Activated T-cell treated with anti-CD3 and anti-CD28 coated beads, Interleukin-2, amount 50 U/mL, for 4 hours (primary cell): ENCODE data around the gene TJP1. TPM values are rescaled to one million over a fixed set of nuclear protein-coding genes. Genes with fewer than 3 reads are reported as not detected.
A peak's percentile ranks its signal among the peaks of the same experiment; 100 is the strongest.

Experiments used
- ATAC-seq, 2 donors: fragments of 200-7000 bp; cut with Tn5 transposase; one replicate each; pipeline ENCODE4 v1.10.0; 2021
- DNase-seq: peaks from one replicate; pipeline ENCODE4 v3.0.0-alpha.2; 2020
- H3K27me3 Mint-ChIP-seq: one replicate; pipeline ENCODE4 v1.8.0; 2021; ENCODE audit warnings: low read depth, mixed read lengths
- H3K36me3 Mint-ChIP-seq: one replicate; pipeline ENCODE4 v1.8.0; 2022; ENCODE audit warnings: mixed read lengths; ENCODE audit not compliant: insufficient read depth
- H3K4me1 Mint-ChIP-seq: one replicate; pipeline ENCODE4 v1.8.0; 2021; ENCODE audit warnings: low read depth, mixed read lengths
- H3K4me3 Mint-ChIP-seq: one replicate; pipeline ENCODE4 v1.8.0; 2021; ENCODE audit warnings: mild to moderate bottlenecking, moderate library complexity, mixed read lengths
- H3K9me3 Mint-ChIP-seq: one replicate; pipeline ENCODE4 v1.8.0; 2021; ENCODE audit warnings: mixed read lengths
- total RNA-seq, 3 donors: library from RNA; stranded (reverse); gene quantifications; one replicate each; pipeline ENCODE4 v1.2.1, GENCODE V29; 2021

Gene TJP1
- total RNA-seq = under 1 TPM; 0.22 to 0.71 (median 0.24) TPM

DNA sequence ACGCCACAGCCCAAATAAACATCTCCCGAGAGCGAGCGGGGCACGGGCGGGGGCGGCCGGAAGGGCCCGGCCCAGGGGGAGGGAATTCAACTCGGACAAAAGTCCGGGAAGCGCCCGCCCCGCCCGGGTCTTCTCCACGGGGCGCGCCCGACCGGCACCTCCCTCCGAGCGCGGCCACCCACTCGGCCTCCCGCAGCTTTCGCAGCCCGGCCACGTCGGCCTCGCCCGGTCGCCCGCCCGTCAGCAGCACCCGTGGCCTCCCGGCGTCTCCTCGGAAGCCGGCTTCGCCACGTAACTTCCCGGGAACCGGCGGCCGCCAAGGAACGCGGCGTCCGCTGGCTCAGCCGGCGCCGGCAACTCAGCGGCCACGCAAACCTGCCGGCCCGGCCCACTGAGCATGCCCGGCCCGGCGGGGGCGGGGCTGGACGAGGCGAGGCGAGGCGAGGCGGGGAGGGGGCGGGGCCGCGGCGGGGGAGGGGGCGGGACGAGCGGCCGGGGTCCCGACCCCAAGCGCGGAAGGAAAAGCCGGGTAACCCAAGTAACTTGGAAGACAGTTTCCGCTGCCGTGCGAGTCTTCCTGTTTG is at the start of gene TJP1:
TSS of gene TJP1 (minus strand) at position 369 of the 584 bp plus-strand sequence. CDS start 440 bp downstream, outside the sequence.
- peaks cover 19% of the 10 kb centered on the region for H3K4me1 Mint-ChIP-seq
- DNase-seq (no peak), ATAC-seq (no peak)
- H3K4me3 Mint-ChIP-seq = peak within 1 kb of the TSS; percentile 37
- H3K27me3 Mint-ChIP-seq = peaks cover 51% of the 10 kb centered on the region
- peaks cover 20% of the 10 kb centered on the region for H3K9me3 Mint-ChIP-seq
- peaks cover 3% of the 10 kb centered on the region for H3K36me3 Mint-ChIP-seq

DNA sequence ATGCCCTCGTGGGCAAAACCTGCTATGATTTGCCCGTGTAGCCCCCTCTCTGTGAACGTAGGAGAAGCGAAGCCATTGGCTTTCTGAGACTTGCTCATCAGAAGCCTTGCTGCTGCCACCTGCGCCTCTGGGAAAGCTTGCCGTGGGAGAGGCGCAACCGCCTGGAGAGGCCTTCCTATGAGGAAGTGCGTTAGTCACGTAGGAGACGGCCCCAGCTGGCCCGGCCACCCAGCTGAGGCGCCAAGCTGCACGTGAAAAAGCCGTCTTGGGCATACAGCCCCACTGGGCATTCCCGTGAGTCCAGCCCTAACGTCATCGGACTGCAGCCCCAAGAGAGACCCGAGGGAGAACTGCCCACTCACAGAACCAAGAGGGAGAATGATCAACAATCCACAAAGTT is 49.1 kb upstream of the TJP1 start:
- H3K4me3 Mint-ChIP-seq = no peak overlapping the region
- no peaks in the 10 kb centered on the region for H3K9me3 Mint-ChIP-seq
- H3K36me3 Mint-ChIP-seq = no peaks in the 10 kb centered on the region
- no peaks in the 10 kb centered on the region for H3K4me1 Mint-ChIP-seq
- ATAC-seq (no peak), DNase-seq (no peak)
- H3K27me3 Mint-ChIP-seq = no peaks in the 10 kb centered on the region

DNA sequence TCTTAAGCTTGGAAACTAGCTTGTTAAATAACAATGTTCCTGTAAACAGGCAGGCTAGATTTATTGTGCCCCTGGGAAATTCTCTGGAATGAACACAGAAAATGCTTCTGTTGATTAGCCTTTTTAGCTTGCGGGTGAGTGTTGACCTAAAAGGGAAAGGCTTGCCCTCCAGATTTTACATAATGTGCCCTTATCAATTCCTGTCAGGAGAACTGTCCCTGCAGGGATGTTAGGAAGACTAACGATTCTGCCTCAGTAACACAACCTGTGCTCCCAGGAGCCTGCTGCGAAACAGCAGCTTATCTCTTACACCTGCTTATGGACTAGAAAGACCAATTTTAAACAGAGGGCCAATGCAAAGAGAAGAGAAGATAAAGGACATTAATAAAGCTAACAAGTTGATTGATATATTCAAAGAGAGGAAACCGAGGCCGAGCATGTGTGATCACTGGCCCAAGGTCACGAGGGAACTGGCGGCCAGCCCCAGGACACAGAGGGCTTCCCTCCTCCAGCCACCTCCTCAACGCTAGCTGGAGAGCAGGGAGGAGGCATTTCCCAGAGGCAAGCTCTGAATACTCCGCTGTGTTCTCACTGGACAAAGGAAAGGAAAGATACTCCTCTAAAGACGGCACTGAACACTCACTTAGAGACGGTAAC is 48.4 kb upstream of the TJP1 start:
- H3K4me3 Mint-ChIP-seq = no peak overlapping the region
- H3K9me3 Mint-ChIP-seq = no peaks in the 10 kb centered on the region
- ATAC-seq = no peak
- H3K27me3 Mint-ChIP-seq = no peaks in the 10 kb centered on the region
- no peaks in the 10 kb centered on the region for H3K4me1 Mint-ChIP-seq
- DNase-seq = no peak
- H3K36me3 Mint-ChIP-seq = no peaks in the 10 kb centered on the region

DNA sequence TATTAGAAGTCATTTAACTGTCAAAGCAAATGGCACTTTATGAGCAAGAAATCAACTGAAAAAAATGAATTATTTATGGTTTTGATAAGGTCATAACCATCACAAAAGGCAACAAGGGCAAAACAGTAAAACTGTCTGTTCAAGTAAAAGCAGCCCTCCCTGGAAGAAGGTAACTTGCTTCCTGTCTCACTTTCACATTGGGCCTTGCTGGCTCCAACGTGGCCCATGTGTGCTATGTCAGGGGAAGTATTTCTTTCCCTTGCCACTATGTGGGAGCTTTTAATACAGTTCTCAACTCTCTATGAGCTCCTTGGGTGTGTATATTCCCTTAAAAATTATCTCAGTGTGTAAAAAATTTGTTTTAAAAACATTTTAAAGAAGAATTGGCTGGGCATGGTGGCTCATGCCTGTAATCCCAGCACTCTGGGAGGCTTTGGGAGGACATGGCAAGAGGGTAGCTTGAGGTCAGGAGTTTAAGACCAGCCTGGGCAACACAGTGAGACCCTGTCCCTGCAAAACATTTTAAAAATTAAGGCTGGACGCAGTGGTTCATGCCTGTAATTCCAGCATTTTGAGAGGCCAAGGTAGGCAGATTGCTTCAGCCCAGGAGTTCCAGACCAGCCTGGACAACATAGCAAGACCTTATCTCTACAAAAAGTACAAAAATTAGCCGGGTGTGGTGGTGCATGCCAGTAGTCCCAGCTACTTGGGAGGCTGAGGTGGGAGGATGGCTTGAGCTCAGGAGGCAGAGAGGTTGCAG is 45.2 kb upstream of the TJP1 start:
- DNase-seq (no peak), ATAC-seq (no peak)
- Mint-ChIP-seq H3K36me3 (no peaks in the 10 kb centered on the region), H3K9me3 (no peaks in the 10 kb centered on the region), H3K4me1 (no peaks in the 10 kb centered on the region), H3K4me3 (no peak overlapping the region), H3K27me3 (peaks cover 3% of the 10 kb centered on the region)

DNA sequence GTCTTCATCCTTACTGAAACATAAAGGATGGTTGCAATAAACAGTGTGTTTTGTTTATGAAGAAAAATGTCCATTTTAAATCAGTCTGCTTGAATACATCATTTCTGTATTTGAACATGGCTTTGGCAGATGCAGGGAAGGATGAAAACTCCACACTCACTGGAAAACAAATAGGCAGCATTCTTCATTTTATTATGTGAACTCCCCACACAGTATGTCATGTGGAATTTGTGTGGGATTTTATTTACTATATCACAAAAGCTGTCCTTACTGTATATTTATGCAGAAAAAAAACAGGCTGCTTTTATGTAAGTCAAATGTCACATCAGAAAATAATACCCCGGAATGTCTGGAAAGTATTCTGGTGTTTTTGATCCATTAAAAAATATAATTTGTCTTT is 44.1 kb upstream of the TJP1 start:
- ATAC-seq = no peak
- DNase-seq = no peak
- Mint-ChIP-seq H3K9me3 (no peaks in the 10 kb centered on the region), H3K27me3 (peaks cover 9% of the 10 kb centered on the region), H3K4me1 (no peaks in the 10 kb centered on the region), H3K4me3 (no peak overlapping the region), H3K36me3 (no peaks in the 10 kb centered on the region)

DNA sequence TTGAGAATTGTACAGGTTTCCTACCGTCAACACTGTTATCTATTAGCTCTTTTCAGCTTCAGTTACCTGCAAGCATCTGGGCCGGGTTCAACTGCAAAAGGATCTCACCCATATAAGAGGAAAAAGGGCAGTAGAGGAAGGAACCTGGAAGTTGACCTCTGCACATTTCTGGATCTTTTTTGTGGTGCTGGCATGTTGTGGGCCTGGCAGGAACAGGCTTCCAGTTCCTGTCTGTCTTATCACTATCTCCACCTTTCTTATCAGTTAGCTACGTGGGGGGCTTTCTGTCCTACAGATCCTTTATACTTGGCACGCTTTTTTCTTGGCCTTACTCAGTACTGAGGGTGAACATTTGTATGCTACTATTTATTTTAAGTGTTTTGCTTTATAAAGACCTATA is 42.2 kb upstream of the TJP1 start:
- ATAC-seq = no peak
- Mint-ChIP-seq H3K4me1 (no peaks in the 10 kb centered on the region), H3K36me3 (no peaks in the 10 kb centered on the region), H3K4me3 (no peak overlapping the region), H3K9me3 (no peaks in the 10 kb centered on the region), H3K27me3 (peaks cover 16% of the 10 kb centered on the region)
- DNase-seq = no peak

DNA sequence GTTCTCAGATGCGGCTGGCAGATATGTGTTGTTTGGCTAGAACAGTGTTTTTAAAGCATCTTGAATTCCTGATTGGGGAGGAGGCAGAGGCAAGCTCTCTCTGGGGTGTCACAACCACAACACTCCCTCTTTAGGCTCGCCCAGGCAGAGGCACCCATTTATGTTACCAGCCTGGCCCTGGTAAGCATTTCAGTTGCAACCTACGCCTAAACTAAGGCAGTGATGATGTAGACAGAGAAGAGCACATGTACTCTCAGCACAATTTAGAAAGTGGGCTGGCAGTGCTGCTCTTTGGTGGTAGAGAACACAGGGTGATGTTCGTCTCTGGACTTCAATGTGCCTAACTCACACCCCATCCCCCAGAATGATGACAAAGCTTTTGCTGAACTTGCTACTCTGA is 41.2 kb upstream of the TJP1 start:
- H3K36me3 Mint-ChIP-seq = no peaks in the 10 kb centered on the region
- H3K4me1 Mint-ChIP-seq = no peaks in the 10 kb centered on the region
- no peaks in the 10 kb centered on the region for H3K9me3 Mint-ChIP-seq
- peaks cover 16% of the 10 kb centered on the region for H3K27me3 Mint-ChIP-seq
- ATAC-seq (no peak), DNase-seq (no peak)
- H3K4me3 Mint-ChIP-seq = no peak overlapping the region

DNA sequence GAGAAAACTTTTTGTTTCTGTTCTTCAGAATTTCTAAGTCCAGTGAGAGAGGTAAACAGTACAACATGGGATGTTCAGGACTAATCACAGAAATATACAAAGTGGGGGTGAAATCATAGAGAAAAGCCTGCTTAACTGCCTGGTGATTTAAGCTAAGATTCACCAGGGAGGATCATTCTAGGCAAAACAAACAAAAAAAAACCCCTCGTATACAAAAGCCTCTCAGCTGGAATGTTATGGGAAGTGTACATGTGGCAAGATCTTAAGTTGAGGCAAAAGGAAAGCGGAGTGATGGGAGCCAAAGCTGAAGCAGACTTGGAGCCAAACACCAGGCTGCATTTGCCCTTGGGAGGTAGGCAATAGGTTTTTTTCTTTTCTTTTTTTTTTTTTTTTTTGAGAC is 40.0 kb upstream of the TJP1 start:
- no peaks in the 10 kb centered on the region for H3K36me3 Mint-ChIP-seq
- no peaks in the 10 kb centered on the region for H3K4me1 Mint-ChIP-seq
- ATAC-seq (no peak), DNase-seq (no peak)
- no peak overlapping the region for H3K4me3 Mint-ChIP-seq
- H3K27me3 Mint-ChIP-seq = peaks cover 16% of the 10 kb centered on the region
- H3K9me3 Mint-ChIP-seq = no peaks in the 10 kb centered on the region

DNA sequence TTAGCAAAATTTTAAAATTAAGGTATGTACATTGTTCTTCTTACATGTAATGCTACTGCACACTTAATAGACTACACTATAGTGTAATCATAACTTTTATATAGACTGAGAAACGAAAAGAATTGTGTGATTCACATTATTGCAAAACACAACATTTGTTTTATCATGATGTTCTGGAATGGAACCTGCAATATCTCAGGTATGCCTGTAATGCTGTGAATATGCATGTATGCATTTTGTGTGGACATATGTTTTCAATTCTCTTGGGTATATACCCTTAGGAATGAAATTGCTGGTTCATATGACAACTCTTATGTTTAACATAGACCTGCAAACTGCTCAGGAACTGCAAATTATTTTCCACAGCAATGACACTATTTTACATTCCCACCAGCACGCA is 38.6 kb upstream of the TJP1 start:
- Mint-ChIP-seq H3K4me1 (no peaks in the 10 kb centered on the region), H3K4me3 (no peak overlapping the region), H3K27me3 (peaks cover 16% of the 10 kb centered on the region), H3K36me3 (no peaks in the 10 kb centered on the region), H3K9me3 (no peaks in the 10 kb centered on the region)
- no peak for DNase-seq
- ATAC-seq = no peak

DNA sequence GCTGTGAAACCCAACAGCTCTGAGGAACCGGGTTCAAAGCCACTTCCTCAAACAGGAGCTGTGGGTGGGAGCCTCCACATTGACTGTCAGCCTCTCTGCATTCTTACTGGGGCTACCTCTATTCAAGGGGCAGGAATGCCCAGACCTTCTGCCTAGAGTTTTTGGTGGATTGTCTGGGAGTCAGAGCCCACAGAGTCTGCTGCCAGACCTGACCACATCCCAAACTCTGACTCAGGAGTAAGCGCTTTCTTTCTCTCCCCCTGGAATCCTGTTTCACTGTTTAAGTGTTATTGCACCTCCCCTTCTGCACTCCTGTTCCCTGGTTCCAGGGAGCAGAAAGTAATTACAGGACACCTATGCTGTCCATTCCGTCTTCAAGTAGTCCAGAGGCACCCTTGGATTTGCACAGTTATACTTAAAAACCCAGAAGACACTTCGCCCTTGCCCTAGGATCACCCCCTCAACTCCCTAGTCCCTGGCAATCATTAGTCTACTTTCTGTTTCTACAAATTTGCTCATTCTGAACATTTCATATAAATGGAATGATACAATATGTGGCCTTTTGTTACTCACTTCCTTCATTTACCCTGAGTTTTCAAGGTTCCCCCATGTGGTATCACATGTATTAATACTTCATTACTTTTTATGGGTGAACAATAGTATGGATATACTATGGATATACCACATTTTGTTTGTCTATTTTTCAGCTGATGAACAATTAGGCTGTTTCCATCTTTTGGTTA is 37.9 kb upstream of the TJP1 start:
- H3K4me1 Mint-ChIP-seq = no peaks in the 10 kb centered on the region
- no peaks in the 10 kb centered on the region for H3K36me3 Mint-ChIP-seq
- H3K27me3 Mint-ChIP-seq = peaks cover 16% of the 10 kb centered on the region
- H3K4me3 Mint-ChIP-seq = no peak overlapping the region
- H3K9me3 Mint-ChIP-seq = no peaks in the 10 kb centered on the region
- ATAC-seq = no peak
- DNase-seq = no peak

DNA sequence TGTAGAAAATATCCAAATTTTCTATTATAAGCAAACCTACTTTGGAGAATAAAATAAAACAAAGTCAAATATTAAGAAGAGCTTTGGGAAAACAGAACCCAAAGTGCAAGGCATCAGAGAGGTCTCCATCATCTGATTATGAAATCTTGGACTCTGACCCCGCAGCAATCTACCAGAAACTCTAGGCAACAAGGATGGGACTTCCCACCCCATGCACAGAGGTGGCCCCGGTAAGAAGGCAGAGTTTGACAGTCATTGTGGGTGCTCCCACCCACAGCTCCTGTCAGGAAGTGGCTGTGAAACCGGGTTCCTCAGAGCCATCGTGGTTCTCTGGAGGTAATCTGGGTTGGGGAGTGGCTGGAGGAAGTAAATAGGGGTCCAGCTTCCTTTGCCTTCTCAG is 37.0 kb upstream of the TJP1 start:
- H3K27me3 Mint-ChIP-seq = peaks cover 18% of the 10 kb centered on the region
- no peaks in the 10 kb centered on the region for H3K4me1 Mint-ChIP-seq
- H3K4me3 Mint-ChIP-seq = no peak overlapping the region
- no peaks in the 10 kb centered on the region for H3K36me3 Mint-ChIP-seq
- ATAC-seq (no peak), DNase-seq (no peak)
- no peaks in the 10 kb centered on the region for H3K9me3 Mint-ChIP-seq

DNA sequence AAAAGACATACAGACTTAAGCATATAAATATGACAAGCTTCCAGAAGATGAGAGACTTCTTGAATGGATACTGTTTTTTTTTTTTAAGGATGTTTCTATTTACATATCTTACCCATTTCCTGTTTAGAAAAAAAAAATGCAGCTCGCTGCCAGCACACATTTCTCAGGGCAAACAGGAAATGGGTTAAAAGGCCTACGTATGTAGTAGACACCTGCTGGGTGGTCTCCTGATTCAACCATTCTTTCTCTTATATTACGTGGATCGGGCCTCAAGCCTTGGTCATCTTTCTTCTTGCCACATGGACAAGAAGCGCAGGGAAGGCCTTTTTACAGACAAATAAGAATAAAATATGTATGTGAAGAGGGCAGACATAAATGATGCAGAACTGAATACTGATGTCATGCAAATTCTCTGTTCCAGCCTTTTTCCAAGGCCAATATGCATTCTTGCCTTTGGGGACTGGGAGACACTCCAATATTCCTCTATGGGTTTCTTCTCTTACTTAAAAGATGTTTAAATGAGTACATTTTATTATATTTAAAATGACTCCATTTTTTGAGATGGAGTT is 35.0 kb upstream of the TJP1 start:
- H3K36me3 Mint-ChIP-seq = no peaks in the 10 kb centered on the region
- ATAC-seq (no peak), DNase-seq (no peak)
- H3K9me3 Mint-ChIP-seq = no peaks in the 10 kb centered on the region
- no peak overlapping the region for H3K4me3 Mint-ChIP-seq
- H3K4me1 Mint-ChIP-seq = no peaks in the 10 kb centered on the region
- peaks cover 17% of the 10 kb centered on the region for H3K27me3 Mint-ChIP-seq

DNA sequence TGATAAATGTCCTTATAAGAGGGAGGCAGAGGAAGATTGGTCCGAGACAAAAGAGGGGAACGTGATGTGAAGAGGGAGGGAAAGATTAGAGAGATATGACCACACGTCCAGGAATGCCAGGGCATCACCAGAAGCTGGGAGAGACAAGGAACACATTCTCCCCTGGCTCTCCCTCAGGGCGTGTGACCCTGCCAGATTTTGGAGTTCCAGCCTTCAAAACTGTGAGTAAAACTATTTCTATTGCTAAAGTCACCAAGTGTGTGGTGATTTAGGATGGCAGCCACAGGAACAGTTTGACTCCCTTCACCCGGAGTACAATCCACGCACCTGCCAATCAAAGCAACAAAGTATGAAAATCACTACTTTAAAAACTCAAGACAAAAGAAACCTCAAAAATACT is 32.1 kb upstream of the TJP1 start:
- no peak for DNase-seq
- H3K27me3 Mint-ChIP-seq = peaks cover 3% of the 10 kb centered on the region
- no peak for ATAC-seq
- H3K9me3 Mint-ChIP-seq = no peaks in the 10 kb centered on the region
- no peaks in the 10 kb centered on the region for H3K36me3 Mint-ChIP-seq
- H3K4me3 Mint-ChIP-seq = no peak overlapping the region
- H3K4me1 Mint-ChIP-seq = no peaks in the 10 kb centered on the region

DNA sequence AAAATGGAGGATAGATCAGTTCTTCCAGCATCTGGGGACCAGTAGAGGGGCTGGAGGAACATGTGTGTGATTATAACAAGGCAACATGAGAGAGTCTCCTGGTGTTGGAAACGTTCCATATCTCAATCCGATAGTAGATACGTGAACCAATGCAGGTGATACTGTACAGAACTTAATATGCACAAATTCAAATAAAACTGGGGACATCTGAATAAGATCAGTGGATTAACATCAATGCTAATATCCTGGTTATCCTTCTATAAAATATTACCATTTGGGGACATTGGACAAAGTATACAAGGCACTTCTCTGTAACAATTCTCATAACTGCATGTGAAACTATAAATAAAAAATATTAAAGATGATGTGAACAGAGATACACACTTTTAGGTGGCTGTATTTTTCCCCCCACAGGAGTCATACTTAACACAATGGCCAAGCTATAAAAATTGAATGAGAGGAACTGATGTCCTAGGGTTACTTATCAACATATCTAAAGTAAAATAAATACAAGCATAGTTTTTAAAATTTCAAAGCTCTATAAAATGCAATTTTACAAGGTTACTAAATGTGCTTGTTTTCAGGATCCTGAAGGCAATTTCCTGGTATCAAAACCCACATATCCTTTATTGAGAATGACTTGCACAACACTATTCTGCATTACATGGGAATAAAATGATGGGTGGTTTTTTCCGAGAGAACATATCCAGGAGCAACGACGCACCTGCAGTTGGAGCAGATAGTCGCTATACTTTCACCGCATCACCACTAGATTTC is 31.1 kb upstream of the TJP1 start:
- Mint-ChIP-seq H3K27me3 (peaks cover 3% of the 10 kb centered on the region), H3K9me3 (no peaks in the 10 kb centered on the region), H3K4me3 (no peak overlapping the region), H3K36me3 (no peaks in the 10 kb centered on the region), H3K4me1 (no peaks in the 10 kb centered on the region)
- ATAC-seq (no peak), DNase-seq (no peak)
